ENCODE results near the gene ZNF276. TPM values are rescaled to one million over a fixed set of nuclear protein-coding genes. Genes with fewer than 3 reads are reported as not detected.

ZNF276 gene
- total RNA-seq, 1 experiment from 2014 or later = 18.6 TPM

DNA sequence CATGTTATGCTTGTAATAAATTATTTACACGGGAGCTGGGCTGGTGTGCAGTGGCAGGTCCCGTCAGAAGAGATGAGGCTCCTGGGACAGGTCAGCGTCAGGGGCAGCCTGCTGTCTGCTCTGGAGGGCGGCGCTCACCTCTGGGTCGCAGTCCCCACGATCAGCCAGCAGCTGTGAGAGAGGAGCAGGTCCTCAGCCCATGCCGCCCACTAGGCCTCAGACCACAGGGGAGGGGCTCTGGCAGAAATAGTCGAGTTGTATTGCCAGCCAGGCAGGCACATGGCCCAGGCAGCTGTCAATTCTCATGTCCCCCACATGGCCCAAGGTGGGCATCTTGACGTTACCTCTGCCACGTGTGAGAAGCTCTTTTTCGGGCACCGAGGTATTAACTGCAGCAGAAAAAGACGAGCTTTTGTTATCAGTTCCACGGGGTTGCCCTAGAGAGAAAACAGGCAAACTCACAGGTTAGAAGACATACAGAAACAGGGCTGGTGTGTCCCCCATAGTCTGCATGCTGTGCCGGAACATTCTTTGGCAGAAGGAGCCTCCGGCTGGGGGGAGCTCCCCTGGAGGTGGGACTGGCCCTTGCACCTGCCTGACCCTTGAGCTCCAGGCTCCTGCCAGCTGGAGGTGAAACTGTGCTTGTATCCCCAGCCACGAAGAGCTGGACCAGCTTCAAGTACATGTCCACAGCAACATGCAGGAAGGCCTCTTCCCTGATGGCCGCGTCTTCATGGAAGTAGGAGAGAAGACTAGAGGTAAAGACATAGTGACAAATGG lies 17.4 kb downstream of the ZNF276 start:
- Mint-ChIP-seq H3K27me3 (ENCODE audit: low read depth) (no peaks in the 10 kb centered on the region), H3K36me3 (ENCODE audit: insufficient read depth in 1 of 3, low read depth in 3 of 3) (peaks cover 57 to 97% (median 89%) of the 10 kb centered on the region in 3 experiments; a peak in 6 of 7 replicates)
- DNase-seq = no peak

More for the DNA sequence above, 17.4 kb downstream of the ZNF276 start:
- Mint-ChIP-seq H3K9me3 (no peaks in the 10 kb centered on the region), H3K4me3 (no peak overlapping the region), H3K27ac (peak overlapping the region in 1 of 3 experiments; percentile 49; a peak in 1 of 7 replicates), H3K4me1 (no peaks in the 10 kb centered on the region)
- no peak overlapping the region for H4K91ac ChIP-seq (ENCODE audit: insufficient read length, low read depth, low read length)
- H3K27me3 ChIP-seq (ENCODE audit: insufficient read depth, low read length) = no peaks in the 10 kb centered on the region
- no peaks in the 10 kb centered on the region for H3K4me1 ChIP-seq (ENCODE audit: insufficient read depth, low read length)
- no peaks in the 10 kb centered on the region for H3K79me2 ChIP-seq (ENCODE audit: insufficient read depth, low read length)
- no CpG with 5 or more reads among the region's 20 CpGs for WGBS (ENCODE audit: extremely low coverage, insufficient read length, low lambda C conversion rate)
- H3K18ac ChIP-seq (ENCODE audit: insufficient read length, low read depth, low read length) = no peak overlapping the region
- no peak overlapping the region for H3K9ac ChIP-seq (ENCODE audit: extremely low read depth, insufficient read length, low read length)
- TF ChIP-seq, protein P1, sequence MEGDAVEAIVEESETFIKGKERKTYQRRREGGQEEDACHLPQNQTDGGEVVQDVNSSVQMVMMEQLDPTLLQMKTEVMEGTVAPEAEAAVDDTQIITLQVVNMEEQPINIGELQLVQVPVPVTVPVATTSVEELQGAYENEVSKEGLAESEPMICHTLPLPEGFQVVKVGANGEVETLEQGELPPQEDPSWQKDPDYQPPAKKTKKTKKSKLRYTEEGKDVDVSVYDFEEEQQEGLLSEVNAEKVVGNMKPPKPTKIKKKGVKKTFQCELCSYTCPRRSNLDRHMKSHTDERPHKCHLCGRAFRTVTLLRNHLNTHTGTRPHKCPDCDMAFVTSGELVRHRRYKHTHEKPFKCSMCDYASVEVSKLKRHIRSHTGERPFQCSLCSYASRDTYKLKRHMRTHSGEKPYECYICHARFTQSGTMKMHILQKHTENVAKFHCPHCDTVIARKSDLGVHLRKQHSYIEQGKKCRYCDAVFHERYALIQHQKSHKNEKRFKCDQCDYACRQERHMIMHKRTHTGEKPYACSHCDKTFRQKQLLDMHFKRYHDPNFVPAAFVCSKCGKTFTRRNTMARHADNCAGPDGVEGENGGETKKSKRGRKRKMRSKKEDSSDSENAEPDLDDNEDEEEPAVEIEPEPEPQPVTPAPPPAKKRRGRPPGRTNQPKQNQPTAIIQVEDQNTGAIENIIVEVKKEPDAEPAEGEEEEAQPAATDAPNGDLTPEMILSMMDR (conservative IDR thresholded peaks at IDR 0.05) = no peak; the same call in 2 of the 3 replicates
- no peak overlapping the region for H4K5ac ChIP-seq (ENCODE audit: insufficient read length, low read depth, low read length)
- no peak overlapping the region for H2AFZ ChIP-seq (ENCODE audit: low read length)
- H3K9me3 ChIP-seq (ENCODE audit: control insufficient read depth, low read depth, low read length) = no peaks in the 10 kb centered on the region
- no peak overlapping the region for H3T11ph ChIP-seq (ENCODE audit: low read length)
- H4K8ac ChIP-seq (replicated peaks; ENCODE audit: insufficient read length, low read depth, low read length) = no peak overlapping the region
- H3K4me2 ChIP-seq (ENCODE audit: insufficient read depth, insufficient read length, low read length) = no peak overlapping the region
- no peak overlapping the region for H2AK5ac ChIP-seq (ENCODE audit: insufficient read length, low read length)
- no peaks in the 10 kb centered on the region for H3K23me2 ChIP-seq (ENCODE audit: insufficient read length, low read depth, low read length, poor library complexity, severe bottlenecking)
- H3K14ac ChIP-seq (ENCODE audit: insufficient read depth, low read length) = no peak overlapping the region
- H3K27ac ChIP-seq (ENCODE audit: insufficient read length, low read depth, low read length) = no peak overlapping the region
- H3K23ac ChIP-seq (ENCODE audit: insufficient read length, low read depth, low read length) = no peak overlapping the region
- H2BK15ac ChIP-seq (ENCODE audit: low read depth, low read length) = no peak overlapping the region
- no peak overlapping the region for H3K4ac ChIP-seq (ENCODE audit: low read depth, low read length)
- H3K79me1 ChIP-seq (ENCODE audit: insufficient read depth, low read depth, low read length, poor library complexity, severe bottlenecking) = no peaks in the 10 kb centered on the region
- H2BK20ac ChIP-seq (ENCODE audit: low read depth, low read length, poor library complexity, severe bottlenecking) = no peak overlapping the region
- H2BK120ac ChIP-seq (ENCODE audit: low read depth, low read length, poor library complexity, severe bottlenecking) = no peak overlapping the region
- no peak overlapping the region for H2BK12ac ChIP-seq (ENCODE audit: insufficient read length, low read depth, low read length)
- no peak overlapping the region for H3K56ac ChIP-seq (ENCODE audit: insufficient read length, low read depth, low read length)
- H4K20me1 ChIP-seq (ENCODE audit: control insufficient read depth, insufficient read depth, insufficient read length) = no peaks in the 10 kb centered on the region
- H2BK5ac ChIP-seq (ENCODE audit: insufficient read length, low read length) = no peak overlapping the region

Measured in H9 (cell line).